GM19099 (cell line): Measurements from ENCODE around the gene HDGFL3.

Source experiments
- POLR2A ChIP-seq: IDR thresholded peaks from 3 replicates; pipeline ENCODE4 v1.6.1; 2011; ENCODE audit warnings: low read depth; ENCODE audit not compliant: insufficient read length; ENCODE audit errors: extremely low read depth

The HDGFL3 gene

DNA sequence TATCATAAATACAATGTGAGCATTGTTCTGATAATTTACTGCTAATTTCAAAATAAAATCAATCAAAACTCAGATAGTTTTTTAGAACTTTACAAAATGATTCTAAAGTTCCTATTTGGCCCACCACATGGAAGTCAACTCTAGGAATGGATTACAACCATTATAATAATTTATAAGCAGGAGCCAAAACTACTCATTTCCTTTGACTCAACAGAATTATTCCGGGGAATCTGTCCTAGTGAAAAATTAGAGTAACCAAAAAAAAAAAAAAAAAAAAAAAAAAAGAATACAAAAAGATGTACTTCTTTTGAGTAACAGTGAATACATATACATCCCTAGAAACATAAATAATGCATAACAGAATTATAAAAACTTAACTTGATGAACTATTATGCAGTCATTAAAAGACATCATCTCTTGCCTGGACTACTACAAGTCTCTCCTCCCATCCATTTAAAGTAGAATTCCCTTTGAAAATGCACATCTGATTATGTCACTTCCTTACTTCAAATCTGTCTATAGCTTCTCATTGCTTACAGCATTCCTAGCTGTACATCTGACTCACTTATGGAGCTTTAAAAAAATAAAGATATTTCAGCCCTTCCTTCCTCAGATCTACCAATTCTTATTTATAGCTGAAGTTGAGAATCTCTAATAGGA, 43.4 kb downstream of the HDGFL3 start:
- no peak for TF ChIP-seq POLR2A

DNA sequence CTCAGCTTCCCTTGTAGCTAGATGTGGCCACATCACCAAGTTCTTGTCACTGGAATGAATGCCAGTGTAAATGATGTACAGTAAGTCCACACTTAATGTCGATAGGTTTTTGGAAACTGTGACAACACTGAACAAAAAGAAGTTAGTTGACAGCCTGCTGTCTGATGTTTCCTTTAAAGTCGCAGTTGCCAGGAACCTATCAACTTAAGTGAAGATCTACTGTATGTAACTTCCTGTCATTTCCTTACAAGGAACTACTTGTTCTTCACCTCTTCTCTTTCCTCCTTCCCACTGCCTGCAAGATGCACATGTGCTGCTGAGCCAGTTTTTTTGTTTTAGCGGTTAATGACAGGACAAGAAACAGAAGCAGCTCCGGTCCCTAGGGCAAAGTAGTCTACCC, 44.6 kb downstream of the HDGFL3 start:
- no peak for TF ChIP-seq POLR2A

DNA sequence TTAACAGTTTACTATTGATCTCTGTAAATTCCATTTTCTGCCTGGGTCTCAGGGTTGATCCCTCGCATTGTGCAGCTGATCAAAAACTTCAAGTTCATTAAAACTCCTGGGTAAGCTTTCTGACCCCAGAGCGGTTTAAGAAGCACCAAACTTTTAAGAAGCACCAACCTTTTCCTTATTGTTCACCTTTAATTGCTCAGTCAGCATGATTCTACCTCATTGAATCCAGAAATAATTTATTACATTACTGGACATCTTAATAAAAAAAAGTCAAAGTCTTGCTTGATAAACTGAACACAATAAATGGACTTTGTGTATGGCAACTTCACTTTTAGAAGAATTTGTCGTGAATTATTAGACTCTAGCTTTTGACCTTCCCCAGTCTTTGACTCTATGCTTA, 46.9 kb downstream of the HDGFL3 start:
- no peak for TF ChIP-seq POLR2A

DNA sequence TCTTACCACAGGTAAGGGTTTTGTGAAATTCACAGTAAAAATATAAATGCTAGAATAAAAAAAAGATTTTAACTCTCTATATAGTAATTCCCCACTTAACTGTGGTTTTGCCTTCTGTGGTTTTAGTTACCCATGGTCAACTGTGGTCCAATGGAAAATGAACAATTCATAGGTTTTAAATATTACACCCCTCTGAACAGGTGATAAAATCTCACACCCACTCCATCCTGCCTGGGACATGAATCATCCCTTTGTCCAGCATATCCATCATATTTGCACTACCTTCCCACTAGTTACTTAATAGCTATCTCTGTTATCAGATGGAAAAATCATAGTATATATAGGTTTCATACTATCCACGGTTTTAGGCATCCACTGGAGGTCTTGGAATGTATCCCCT, 49.2 kb downstream of the HDGFL3 start:
- TF ChIP-seq POLR2A: no peak

DNA sequence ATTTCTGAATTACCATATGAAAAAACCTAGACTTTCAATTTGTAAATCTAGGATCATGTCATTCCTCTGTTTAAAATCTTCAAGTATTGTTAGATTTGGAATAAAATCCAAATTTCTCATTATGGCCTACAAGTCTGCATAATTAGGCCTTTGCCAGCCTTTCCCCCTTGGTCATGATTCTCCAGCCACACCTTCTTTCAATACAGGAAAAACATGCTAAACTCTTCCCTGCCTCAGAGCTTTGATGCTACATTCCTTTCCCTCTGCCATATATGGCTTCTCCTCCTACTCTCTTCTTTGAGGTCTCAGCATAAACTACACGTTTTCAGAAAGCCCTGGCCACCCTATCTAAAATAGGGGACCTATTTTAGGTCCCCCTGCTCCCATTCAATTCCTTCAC, 51.7 kb downstream of the HDGFL3 start:
- TF ChIP-seq POLR2A: no peak

DNA sequence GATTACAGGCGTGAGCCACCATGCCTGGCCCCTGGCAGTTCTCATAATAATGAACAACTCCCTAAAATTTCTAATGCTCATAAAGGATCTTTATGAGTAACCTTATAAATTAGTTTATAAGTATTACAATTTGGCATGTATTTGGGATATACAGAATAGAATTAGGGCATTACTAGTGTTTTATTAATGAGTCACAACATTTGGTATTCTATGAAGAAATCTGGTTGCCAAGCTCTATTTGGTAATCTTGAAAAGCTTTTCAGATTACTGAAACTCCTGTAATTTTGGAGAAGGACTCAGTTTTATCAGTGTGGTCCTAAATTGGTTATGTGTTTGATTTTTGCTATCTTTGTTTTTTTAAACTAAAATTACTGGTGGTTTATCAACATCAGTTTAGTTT, 54.3 kb downstream of the HDGFL3 start:
- TF ChIP-seq POLR2A: no peak

DNA sequence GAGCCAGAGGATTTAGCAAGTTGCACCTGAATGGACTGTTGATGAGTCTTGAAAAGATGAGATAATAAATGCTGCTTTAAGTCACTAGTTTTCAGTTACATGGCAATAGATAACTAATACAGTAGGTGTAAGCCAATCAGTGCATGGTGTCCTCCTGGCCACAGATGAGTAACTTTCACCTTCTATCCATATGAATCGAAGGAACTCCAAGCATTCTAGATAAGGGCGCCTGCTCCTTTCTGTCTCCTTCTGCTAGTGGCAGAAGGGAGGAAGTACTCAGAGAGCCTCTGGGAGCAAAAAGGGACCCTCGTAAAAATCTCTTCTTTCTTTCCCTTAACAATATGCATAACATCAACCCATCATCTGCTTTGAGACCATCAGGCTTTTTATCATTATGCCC, 62.9 kb downstream of the HDGFL3 start:
- no peak for TF ChIP-seq POLR2A

DNA sequence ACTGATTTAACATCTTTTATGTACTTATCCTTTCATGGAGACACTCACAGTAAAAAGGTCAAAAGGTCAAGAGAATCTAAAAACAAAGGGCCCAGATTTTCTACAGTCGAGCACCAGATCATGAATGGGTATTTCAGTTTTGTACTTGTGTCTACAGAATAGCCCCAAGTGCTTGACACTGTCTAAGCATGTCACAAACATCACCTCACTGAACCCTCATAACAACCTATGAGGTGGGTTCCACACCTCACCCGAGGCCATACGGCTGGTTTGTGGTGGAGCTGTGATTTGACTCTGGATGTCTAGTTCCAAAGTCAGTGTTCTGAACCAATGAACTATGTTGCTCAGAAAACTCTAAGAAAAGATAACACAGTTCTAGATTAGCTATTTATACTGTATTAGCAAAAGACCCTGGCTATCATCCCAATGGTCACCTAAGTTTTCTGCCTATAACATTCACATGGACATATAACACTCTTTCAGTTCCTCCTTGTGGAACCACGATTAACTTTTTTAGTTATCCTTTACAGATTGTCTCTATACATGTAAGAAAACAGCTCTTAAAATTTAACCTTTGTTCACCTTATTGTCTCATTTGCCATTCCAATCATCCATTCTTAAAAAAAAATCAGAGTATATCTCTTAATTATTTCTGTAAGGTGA, 74.6 kb downstream of the HDGFL3 start:
- TF ChIP-seq POLR2A: no peak

DNA sequence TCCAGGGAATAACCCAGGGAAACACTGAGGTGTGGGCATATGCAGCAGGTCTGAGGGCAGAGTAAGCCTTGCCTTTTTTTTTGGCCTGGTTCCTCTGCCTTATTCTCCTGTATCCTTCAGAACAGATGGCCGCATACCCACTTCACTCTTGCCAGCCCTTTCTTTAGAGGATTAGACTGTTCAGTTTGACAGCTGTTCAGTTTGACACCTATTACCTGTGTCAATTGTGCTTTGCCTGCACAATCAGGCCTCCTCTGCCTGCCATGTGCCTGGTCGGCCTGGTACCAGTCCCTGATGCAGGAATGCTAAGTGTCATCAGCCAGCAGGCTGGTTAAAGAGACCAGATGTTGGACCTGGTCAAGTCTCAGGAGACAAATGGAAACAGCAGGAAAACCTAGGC, 77.8 kb downstream of the HDGFL3 start:
- TF ChIP-seq POLR2A: no peak

DNA sequence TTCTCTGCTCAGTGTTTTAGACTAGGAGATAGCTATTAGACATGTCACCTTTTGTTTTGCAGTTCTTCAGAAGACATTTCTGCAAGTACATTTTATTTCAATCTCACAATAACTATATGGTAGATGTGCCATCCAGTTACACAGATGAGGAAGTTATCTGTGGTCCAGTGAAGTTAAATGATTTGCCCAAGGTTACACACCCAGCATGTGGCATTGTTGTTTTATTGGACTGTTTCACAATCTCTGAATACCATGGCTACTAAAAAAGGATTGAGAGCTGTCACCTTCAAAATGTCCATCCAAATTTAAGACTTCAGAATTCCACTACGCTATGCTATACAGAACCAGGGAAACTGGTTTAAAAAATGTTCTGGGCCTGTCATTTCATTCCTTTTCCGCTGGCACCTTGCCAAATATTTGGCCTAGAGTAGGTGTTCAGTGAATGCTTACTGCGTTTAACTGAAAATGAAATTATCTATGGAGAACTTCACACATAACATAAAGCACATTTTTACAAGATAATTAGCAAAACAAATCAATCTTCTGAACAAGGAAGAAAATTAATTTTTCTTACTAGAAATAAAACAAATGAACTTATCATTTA, 80.0 kb downstream of the HDGFL3 start:
- no peak for TF ChIP-seq POLR2A

DNA sequence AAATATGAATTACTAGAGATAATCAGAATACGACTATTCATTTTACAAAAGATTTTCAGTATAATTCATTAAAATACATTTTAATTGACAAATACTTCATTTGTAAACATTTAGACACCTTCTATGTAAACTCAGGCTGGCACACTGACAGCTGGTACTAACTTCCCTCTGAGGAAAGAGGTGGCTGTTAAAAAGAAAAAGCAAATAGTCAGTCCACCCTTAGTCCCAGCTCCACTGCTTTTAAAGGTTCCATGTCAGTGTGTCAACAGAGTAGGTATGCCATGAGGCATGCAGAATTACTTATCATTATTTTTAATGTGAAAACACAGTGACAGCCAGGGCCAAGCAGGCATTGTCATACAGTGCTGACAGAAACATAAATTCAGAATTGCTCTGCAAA, 84.1 kb downstream of the HDGFL3 start:
- TF ChIP-seq POLR2A: no peak

DNA sequence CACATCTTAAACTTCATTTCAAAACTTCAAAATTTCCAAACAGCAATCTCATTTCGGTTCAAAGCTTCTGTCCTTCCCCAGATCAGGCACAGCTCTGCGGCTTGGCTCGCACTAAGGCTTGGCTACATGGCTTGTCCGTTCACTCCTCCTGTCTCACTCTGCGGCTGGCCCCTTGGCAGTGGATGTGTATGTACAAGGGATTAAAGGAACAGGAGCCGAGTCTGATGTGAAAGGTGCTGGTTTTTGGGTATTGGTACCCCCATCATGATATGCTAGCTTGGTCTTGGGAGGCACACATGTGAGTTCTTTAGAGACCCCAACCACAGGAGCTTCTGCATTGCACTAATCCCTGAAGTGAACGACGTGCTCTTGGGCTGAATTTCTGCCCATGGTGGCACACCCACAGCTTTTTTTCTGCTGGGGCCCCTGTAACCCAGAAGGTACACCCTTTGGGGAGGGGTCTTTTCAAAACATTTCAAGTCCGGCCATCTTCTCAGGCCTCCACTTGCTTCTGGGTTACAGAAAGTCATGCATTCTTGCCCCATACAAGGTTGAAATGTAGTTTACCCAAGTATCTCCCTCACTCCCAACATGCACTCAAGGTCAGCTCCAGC, 87.5 kb downstream of the HDGFL3 start:
- no peak for TF ChIP-seq POLR2A

DNA sequence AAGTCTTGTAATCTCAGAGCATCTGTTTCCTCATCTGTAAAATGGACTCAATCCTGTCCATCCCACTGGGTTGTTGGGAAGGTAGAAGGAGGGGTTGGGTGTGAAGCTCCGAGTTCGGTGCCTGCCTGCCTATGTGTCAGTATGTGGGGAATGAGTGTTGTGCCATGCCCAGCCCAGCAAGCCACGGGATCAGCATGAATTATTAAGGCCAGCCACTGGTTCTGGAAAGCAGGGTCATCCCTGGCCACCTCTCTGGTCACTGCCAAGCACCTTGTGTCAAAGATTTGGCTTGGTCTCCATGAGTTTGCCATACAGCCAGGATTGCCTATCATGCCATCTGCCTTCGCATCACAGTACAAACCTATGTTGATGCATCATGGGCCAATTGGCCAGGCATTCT, 88.7 kb downstream of the HDGFL3 start:
- TF ChIP-seq POLR2A: no peak

DNA sequence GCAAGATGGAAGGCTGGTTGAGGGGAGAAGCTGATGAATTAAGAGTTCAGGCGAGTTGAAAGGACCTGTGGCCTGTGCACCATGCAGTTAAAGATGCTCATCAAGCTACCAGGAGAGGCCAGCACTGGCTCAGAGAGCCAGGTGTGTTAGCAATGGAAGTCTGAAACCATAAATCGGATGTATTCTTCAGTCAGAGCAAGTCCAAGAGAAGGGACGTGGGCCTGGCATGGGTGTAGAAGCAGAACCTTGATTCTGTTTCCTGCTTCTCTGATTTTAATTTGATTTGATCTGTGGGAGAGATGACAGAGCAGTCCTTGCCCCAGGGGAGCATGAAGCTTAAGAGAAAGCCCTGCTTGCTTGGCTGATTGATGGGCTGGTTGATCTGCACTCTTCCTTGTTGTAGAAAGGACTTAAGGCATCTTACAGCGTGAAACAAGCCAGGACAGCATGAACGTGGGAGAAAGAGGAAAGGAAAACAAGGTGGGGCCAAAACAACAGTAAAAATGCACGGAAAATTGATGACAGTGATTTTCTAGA, 89.3 kb downstream of the HDGFL3 start:
- TF ChIP-seq POLR2A: no peak

DNA sequence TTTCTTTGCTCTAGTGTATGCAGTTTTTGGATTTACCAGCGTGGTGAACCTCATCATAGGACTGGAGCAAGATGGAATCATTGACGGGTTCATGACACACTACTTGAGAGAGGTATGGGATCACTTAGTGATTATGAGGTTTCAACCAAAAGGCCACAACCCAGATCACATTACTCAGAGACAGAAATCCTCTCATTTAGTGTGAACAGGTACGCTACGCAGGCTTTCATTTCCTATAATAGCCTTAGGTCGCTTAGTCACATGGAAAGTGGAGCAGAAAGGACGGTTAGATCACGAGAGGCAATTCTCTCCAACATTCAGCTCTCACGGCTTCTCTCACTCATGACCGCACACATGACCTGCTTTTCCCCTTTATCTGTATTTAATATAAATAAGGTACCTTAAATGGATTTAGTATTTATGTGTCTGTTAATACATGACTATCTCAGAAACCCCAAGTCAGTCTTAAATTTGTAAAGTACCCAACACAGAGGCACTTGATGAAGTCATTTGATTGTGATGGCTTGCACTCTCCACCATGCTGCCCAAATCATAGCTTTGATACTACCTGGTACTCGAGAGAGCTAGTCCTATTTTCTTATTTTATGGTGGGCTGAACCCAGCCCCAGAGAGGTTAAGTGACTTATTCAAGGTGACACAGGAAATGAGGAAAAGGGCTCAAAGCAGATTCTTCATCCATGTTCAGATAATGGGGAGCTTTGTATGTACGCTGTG, 91.6 kb downstream of the HDGFL3 start:
- no peak for TF ChIP-seq POLR2A
